DND-41 (cell line): ENCODE results near the gene RGS6.

Source experiments
- ATAC-seq: fragments of 200-7000 bp; cut with Tn5 transposase; 3 replicates; pipeline ENCODE4 v1.9.1; 2021; ENCODE audit warnings: low read depth; ENCODE audit not compliant: insufficient read depth
- DNase-seq: peaks from one replicate; pipeline ENCODE4 v3.0.0-alpha.2; 2020
- H2AFZ ChIP-seq: 2 replicates; pipeline ENCODE4 v1.6.0; 2012; ENCODE audit warnings: low read depth, low read length
- H3K27ac ChIP-seq: 2 replicates; pipeline ENCODE4 v1.5.1; 2012; ENCODE audit warnings: low read length, inconsistent platforms
- H3K27me3 ChIP-seq: fragments of 200-600 bp; sonication (generic); 2 replicates; pipeline ENCODE4 v1.6.0; 2012; ENCODE audit warnings: low read length, mild to moderate bottlenecking, inconsistent platforms; ENCODE audit not compliant: insufficient read depth, poor library complexity
- H3K36me3 ChIP-seq: 2 replicates; pipeline ENCODE4 v1.5.1; 2012; ENCODE audit warnings: low read length, inconsistent platforms; ENCODE audit not compliant: insufficient read depth
- H3K4me1 ChIP-seq: 2 replicates; pipeline ENCODE4 v1.5.1; 2012; ENCODE audit warnings: mild to moderate bottlenecking, low read length; ENCODE audit not compliant: insufficient read depth
- H3K4me2 ChIP-seq: 2 replicates; pipeline ENCODE4 v1.6.0; 2012; ENCODE audit warnings: mild to moderate bottlenecking, moderate library complexity, low read length, inconsistent platforms; ENCODE audit not compliant: insufficient read depth
- H3K4me3 ChIP-seq, 2 experiments: fragments of 200-600 bp in 1 of 2; shearing (Covaris generic) in 1 of 2; 2 replicates each; pipeline ENCODE4 v1.5.1; 2012 to 2016; ENCODE audit warnings: inconsistent platforms in 2 of 2, low read length in 2 of 2, mild to moderate bottlenecking in 2 of 2, low read depth in 1 of 2, moderate library complexity in 1 of 2
- H3K79me2 ChIP-seq: 2 replicates; pipeline ENCODE4 v1.6.0; 2012; ENCODE audit warnings: low read length, inconsistent platforms; ENCODE audit not compliant: insufficient read depth
- H3K9ac ChIP-seq: 2 replicates; pipeline ENCODE4 v1.6.0; 2012; ENCODE audit warnings: low read depth, mild to moderate bottlenecking, inconsistent platforms, low read length, moderate library complexity
- H3K9me3 ChIP-seq: 2 replicates; pipeline ENCODE4 v1.5.1; 2012; ENCODE audit warnings: low read length, moderate library complexity, mild to moderate bottlenecking, inconsistent platforms; ENCODE audit not compliant: insufficient read depth, severe bottlenecking
- H4K20me1 ChIP-seq: 2 replicates; pipeline ENCODE4 v1.6.0; 2012; ENCODE audit warnings: low read length; ENCODE audit not compliant: insufficient read depth
- EZH2 ChIP-seq: IDR thresholded peaks from 3 replicates; pipeline ENCODE4 v1.6.1; 2012; ENCODE audit warnings: borderline replicate concordance, low read depth, mild to moderate bottlenecking, moderate library complexity, low read length, inconsistent platforms; ENCODE audit not compliant: severe bottlenecking
- TF ChIP-seq, protein P1 (sequence below): IDR thresholded peaks from 2 replicates; pipeline ENCODE4 v1.5.1; 2012; ENCODE audit warnings: borderline replicate concordance, low read length, moderate library complexity, mild to moderate bottlenecking; ENCODE audit not compliant: poor library complexity, severe bottlenecking; ENCODE audit errors: extremely low read depth

Gene RGS6

DNA sequence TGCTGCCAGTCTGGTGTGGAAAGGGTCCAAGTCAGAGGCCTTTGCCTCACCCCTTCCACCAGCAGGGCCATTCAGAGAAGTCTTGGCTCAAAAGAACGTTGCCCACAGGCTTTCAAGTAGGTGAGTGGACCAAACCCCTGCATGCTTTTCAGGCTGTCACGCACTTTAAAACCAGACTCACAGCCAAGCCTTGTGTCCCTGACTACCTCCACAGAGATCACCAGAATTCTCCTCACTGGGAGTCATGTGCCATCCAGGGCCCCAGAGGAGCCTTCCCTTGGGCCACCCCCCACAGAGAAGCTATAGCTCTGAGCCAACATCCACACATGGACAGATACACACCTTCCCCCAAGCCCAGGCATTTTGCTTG, 678.6 kb downstream of the RGS6 start:
- Histone ChIP-seq H3K27me3 (peaks cover 25% of the 10 kb centered on the region), H3K4me1 (peaks cover 5% of the 10 kb centered on the region)

DNA sequence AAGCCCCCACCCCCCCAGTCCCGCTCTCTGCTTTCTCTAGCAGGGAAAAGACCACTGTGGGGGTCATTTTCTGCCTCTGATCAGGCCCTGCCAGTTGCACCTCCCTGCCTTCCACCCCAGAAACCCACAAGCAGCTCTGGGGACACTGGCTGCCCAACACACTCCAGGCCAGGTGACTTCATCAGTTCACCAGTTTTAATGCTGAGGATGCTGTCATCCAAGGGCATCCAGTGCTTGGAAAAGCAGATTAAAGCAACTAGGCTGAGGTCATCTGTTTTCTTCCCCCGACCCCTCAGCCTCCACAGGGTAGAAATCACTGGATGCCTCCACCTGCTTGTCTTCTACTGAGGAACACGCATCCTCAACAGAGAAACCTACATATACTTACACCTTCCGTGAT, 679.3 kb downstream of the RGS6 start:
- no peaks in the 10 kb centered on the region for H3K36me3 ChIP-seq
- no peaks in the 10 kb centered on the region for H3K9me3 ChIP-seq
- ATAC-seq: no peak
- TF ChIP-seq EZH2: no peak
- TF ChIP-seq, protein P1, sequence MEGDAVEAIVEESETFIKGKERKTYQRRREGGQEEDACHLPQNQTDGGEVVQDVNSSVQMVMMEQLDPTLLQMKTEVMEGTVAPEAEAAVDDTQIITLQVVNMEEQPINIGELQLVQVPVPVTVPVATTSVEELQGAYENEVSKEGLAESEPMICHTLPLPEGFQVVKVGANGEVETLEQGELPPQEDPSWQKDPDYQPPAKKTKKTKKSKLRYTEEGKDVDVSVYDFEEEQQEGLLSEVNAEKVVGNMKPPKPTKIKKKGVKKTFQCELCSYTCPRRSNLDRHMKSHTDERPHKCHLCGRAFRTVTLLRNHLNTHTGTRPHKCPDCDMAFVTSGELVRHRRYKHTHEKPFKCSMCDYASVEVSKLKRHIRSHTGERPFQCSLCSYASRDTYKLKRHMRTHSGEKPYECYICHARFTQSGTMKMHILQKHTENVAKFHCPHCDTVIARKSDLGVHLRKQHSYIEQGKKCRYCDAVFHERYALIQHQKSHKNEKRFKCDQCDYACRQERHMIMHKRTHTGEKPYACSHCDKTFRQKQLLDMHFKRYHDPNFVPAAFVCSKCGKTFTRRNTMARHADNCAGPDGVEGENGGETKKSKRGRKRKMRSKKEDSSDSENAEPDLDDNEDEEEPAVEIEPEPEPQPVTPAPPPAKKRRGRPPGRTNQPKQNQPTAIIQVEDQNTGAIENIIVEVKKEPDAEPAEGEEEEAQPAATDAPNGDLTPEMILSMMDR: no peak
- no peak for DNase-seq
- H3K9ac ChIP-seq: no peak overlapping the region
- peaks cover 6% of the 10 kb centered on the region for H3K4me1 ChIP-seq
- H4K20me1 ChIP-seq: 0 out of 2 replicates have a peak, but pooled peaks cover 9% of the 10 kb centered on the region
- no peak overlapping the region for H2AFZ ChIP-seq
- H3K4me3 ChIP-seq: no peak overlapping the region
- H3K27ac ChIP-seq: no peak overlapping the region
- H3K79me2 ChIP-seq: no peaks in the 10 kb centered on the region
- peaks cover 25% of the 10 kb centered on the region for H3K27me3 ChIP-seq
- H3K4me2 ChIP-seq: no peak overlapping the region

More for the DNA sequence above, 678.6 kb downstream of the RGS6 start:
- Histone ChIP-seq H4K20me1 (0 out of 2 replicates have a peak, but pooled peaks cover 9% of the 10 kb centered on the region), H3K27ac (no peak overlapping the region), H3K9ac (no peak overlapping the region), H3K4me3 (no peak overlapping the region), H2AFZ (no peak overlapping the region), H3K36me3 (no peaks in the 10 kb centered on the region), H3K79me2 (no peaks in the 10 kb centered on the region), H3K9me3 (no peaks in the 10 kb centered on the region), H3K4me2 (no peak overlapping the region)
- ATAC-seq: no peak
- DNase-seq: no peak
- TF ChIP-seq EZH2: no peak
- TF ChIP-seq, protein P1: no peak

DNA sequence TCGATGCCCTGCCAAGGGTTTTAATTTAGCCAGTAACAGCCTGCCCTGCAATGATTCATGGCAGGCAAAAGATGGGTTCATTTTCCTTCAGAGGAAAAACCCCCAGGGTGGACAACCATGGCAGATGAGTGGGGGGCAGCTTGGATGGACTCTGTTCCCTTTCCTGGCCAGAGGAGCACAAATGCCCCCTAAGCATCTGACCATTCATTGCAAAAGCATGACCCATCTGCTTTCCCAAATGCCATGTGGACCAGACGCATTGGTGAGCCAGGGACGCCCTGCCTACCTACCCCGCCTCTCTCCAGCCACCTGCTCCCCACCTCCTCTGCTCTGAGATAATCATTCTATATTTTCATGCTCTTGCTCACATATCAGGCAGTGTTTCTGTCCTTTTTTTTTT, 679.8 kb downstream of the RGS6 start:
- Histone ChIP-seq H3K9me3 (no peaks in the 10 kb centered on the region), H3K4me2 (no peak overlapping the region), H4K20me1 (0 out of 2 replicates have a peak, but pooled peaks cover 9% of the 10 kb centered on the region), H3K4me1 (peaks cover 6% of the 10 kb centered on the region), H3K4me3 (no peak overlapping the region), H3K27ac (no peak overlapping the region), H3K27me3 (peaks cover 25% of the 10 kb centered on the region), H2AFZ (no peak overlapping the region), H3K9ac (no peak overlapping the region), H3K36me3 (no peaks in the 10 kb centered on the region), H3K79me2 (no peaks in the 10 kb centered on the region)
- TF ChIP-seq, protein P1: no peak
- TF ChIP-seq EZH2: no peak
- no peak for DNase-seq
- ATAC-seq: no peak
